NB4 (cell line): ENCODE results near the gene JAKMIP1.

Experiments used
- DNase-seq: peaks from one replicate; pipeline ENCODE4 v3.0.0; 2010; ENCODE audit warnings: low read depth
- H3K4me3 ChIP-seq: one replicate; pipeline ENCODE4 v1.5.1; 2011; ENCODE audit warnings: mild to moderate bottlenecking, low read depth, low read length, moderate library complexity
- MYC ChIP-seq: IDR thresholded peaks from 2 replicates; pipeline ENCODE4 v1.6.1; 2011; ENCODE audit warnings: low read depth, low read length
- POLR2A ChIP-seq: IDR thresholded peaks from 2 replicates; pipeline ENCODE4 v1.6.1; 2011; ENCODE audit warnings: mild to moderate bottlenecking; ENCODE audit not compliant: insufficient read length; ENCODE audit errors: extremely low read depth
- TF ChIP-seq, protein P1 (sequence below): IDR thresholded peaks from one replicate; pipeline ENCODE4 v1.5.1; 2012; ENCODE audit warnings: low read depth, low read length
- TF ChIP-seq, protein P2 (sequence below): IDR thresholded peaks from 2 replicates; pipeline ENCODE4 v1.6.1; 2011; ENCODE audit warnings: low read depth, low read length

JAKMIP1 gene

DNA sequence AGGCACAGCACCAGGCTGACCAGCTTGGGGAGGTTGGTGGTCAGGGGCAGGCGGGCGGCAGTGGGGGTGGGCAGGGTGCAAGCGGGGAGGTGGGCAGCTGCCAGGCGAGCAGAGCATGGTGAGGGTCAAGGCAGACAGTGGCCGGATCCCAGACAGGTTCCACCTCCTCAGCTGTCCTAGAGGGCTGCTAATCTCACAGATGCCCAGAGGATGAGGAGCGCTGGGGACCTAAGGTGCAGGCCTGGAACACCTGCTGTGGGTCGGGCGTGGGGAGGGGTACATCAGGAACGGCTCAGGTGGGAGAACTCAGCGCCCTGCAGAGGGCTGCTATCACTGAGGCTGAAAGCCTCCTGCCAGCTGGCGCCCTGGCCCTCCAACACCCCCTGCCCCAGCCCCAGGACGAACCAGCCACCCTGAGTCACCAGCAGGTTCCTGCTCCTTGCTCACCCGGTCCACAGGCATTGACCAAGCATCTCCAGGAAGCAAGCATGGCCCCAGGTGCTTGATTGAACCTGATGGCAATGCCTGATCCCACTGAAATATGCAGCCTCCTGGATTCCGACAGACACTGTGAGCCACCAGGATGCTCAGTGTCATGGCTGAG is 153.7 kb downstream of the JAKMIP1 start:
- no peak for DNase-seq
- TF ChIP-seq POLR2A (no peak), MYC (no peak)
- TF ChIP-seq, protein P1, sequence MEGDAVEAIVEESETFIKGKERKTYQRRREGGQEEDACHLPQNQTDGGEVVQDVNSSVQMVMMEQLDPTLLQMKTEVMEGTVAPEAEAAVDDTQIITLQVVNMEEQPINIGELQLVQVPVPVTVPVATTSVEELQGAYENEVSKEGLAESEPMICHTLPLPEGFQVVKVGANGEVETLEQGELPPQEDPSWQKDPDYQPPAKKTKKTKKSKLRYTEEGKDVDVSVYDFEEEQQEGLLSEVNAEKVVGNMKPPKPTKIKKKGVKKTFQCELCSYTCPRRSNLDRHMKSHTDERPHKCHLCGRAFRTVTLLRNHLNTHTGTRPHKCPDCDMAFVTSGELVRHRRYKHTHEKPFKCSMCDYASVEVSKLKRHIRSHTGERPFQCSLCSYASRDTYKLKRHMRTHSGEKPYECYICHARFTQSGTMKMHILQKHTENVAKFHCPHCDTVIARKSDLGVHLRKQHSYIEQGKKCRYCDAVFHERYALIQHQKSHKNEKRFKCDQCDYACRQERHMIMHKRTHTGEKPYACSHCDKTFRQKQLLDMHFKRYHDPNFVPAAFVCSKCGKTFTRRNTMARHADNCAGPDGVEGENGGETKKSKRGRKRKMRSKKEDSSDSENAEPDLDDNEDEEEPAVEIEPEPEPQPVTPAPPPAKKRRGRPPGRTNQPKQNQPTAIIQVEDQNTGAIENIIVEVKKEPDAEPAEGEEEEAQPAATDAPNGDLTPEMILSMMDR = no peak
- TF ChIP-seq, protein P2, sequence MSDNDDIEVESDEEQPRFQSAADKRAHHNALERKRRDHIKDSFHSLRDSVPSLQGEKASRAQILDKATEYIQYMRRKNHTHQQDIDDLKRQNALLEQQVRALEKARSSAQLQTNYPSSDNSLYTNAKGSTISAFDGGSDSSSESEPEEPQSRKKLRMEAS = no peak
- no peak overlapping the region for H3K4me3 ChIP-seq

DNA sequence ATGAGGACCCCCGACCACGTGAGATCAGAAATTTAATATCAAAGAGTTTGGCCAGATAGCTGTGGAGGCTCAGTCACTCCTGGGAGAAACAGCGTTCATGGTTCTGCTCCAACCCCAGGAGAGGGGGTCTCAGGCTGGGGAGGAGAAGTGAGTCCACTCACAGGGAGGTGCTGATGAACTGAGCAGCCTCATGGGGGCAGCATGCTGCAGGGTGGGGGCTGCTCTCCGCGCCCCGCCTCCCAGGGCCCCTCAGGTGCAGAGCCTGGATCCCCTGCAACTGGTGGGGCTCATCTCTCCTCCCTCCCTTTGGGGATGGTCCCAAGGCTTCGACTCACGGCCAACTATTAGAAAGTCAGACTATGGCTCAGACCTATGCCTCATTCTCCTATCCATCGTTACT is 155.5 kb downstream of the JAKMIP1 start:
- DNase-seq = no peak
- TF ChIP-seq, protein P2 = no peak
- TF ChIP-seq, protein P1 = peak; percentile 8
- no peak overlapping the region for H3K4me3 ChIP-seq

DNA sequence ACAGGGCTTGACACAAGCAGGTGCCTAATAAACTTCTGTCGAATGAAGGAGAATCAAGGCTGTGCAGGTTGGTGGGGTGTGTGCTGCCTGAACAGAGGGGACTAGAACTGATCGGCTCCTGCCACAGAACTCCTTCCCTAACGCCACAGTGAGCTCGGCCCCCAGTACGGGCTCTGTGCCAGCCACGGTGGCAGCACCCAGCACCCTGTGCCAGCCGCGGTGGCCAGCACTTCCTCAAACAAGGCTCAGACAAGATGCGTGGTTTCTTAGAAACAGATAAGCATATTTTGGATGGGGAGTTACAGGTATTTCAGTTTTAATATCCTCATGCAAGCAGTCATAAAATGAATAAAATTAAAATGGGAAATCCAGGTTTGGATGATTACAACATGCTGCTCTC is 156.1 kb downstream of the JAKMIP1 start:
- TF ChIP-seq MYC = no peak
- TF ChIP-seq, protein P2 = no peak
- TF ChIP-seq, protein P1 = no peak
- TF ChIP-seq POLR2A = no peak
- H3K4me3 ChIP-seq = no peak overlapping the region
- DNase-seq = no peak

DNA sequence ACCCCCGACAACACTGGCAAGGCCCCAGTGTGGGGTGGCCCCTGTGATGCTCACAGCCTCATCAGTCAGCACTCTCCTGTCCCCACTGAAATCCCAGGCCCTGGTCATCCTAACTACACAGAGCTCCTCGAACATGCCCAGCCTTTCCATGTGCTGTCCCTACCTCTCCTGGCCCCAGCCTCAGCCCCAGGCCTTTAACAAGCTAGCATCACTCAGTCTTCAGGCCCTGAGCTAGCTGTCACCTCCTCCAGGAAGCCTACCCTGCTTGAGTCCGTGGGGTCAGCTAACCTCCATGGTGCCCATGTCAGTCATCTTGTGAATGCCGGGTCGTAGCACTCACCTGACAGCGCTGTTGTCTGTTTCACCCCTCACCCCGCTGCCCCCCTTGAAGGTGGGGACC is 156.5 kb downstream of the JAKMIP1 start:
- no peak for DNase-seq
- TF ChIP-seq, protein P1 = no peak
- no peak for TF ChIP-seq POLR2A
- no peak overlapping the region for H3K4me3 ChIP-seq

DNA sequence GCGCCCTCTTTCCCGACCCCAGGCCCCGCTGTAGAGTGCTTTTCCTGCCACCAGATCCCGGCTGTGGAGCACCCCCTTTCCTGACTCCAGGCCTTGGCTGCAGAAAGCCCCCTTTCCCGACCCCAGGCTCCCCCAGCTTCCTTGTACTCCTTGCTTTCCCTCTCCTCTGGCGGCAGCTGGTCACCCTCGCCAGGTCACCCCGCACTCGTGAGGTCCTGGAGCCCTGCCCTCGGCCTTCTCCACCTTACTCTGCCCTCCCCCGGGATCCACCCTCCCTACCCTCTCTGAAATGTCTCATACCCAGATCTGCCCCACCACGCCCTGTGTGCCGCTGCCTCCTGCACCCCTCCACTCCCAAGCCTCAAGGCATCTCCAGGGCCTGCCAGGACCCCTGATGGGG is 157.2 kb downstream of the JAKMIP1 start:
- TF ChIP-seq MYC (no peak), POLR2A (no peak)
- TF ChIP-seq, protein P2 = no peak
- TF ChIP-seq, protein P1 = no peak
- H3K4me3 ChIP-seq = no peak overlapping the region

More for the DNA sequence above, 157.2 kb downstream of the JAKMIP1 start:
- DNase-seq = no peak
